ENCODE results near the gene RASL11B. TPM values are rescaled to one million over a fixed set of nuclear protein-coding genes. Genes with fewer than 3 reads are reported as not detected.
A peak's percentile ranks its signal among the peaks of the same experiment; 100 is the strongest.

Gene RASL11B
- total RNA-seq, 1 experiment from 2014 or later, result 26.6 TPM

DNA sequence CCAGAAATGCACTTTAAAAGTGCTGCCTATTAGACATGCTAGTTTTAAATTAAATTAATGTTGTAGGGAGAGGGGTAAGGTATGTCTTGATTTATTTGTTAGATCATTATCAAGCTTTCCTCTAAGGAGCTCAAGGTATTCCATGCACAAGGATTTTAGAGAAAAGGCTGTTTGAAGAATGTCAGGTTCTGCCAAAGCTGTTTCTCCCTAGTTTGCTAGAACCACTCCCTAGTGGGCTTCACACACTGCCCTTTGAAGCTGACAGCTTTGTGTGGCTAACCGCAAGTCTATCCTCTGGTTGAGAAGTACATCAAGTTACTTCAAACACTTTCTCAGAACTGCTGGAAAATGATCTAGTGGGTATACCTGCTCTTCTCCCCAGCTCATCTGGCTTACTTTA, 32.3 kb downstream of the RASL11B start:
- H3K36me3 ChIP-seq, result no peaks in the 10 kb centered on the region
- no peak overlapping the region for H3K4me3 ChIP-seq
- H3K27ac ChIP-seq, result no peak overlapping the region
- no peaks in the 10 kb centered on the region for H3K4me1 ChIP-seq
- H3K27me3 ChIP-seq, result no peaks in the 10 kb centered on the region
- no peak for DNase-seq
- peaks cover 13% of the 10 kb centered on the region; the same call in 1 of the 2 replicates for H3K9me3 ChIP-seq (replicated peaks)

DNA sequence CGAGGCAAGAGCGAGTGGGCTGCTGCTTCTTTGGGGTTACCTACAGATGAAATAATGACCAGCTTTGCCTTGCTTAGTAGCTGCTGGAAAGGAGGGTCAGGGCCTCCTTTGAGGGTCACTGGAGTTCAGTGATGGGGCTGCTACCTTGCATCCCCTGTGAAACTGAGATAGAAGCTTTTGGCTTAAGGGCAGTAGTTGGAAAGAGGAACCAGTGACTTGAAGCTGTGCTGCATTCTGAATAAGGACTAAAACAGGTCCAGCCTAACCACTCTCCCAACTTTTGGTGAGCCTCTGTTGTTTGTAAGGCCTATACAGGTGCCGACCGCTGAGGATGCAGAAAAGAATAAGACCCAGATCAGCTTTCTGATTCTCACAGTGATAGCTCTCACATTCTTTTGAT, 41.2 kb downstream of the RASL11B start:
- no peak overlapping the region for H3K4me3 ChIP-seq
- H3K27me3 ChIP-seq, result no peaks in the 10 kb centered on the region
- H3K27ac ChIP-seq, result no peak overlapping the region
- H3K9me3 ChIP-seq (replicated peaks), result peaks cover 3% of the 10 kb centered on the region; the same call in 1 of the 2 replicates
- no peak for DNase-seq
- no peaks in the 10 kb centered on the region for H3K36me3 ChIP-seq
- peaks cover 1% of the 10 kb centered on the region for H3K4me1 ChIP-seq

DNA sequence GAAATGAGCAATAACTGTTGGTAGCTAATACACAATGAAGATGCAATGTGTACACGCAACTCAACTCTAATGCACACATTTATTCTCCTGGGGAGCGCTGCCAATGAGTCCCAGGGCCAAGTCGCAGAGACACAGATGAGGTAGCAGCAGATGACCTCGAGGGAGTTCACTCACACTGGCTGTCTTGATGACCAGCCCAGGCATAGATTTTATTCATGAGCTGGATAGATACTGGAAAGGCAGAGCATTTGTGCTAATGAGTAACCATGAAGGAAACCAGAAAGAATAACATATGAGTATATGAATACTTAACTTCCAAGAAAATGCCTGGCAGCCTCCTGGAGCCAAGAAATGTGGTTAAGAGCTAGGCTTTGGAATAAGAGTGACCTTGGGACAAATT, 42.3 kb downstream of the RASL11B start:
- H3K36me3 ChIP-seq, result no peaks in the 10 kb centered on the region
- H3K4me3 ChIP-seq, result no peak overlapping the region
- H3K4me1 ChIP-seq, result peaks cover 8% of the 10 kb centered on the region
- no peak for DNase-seq
- no peaks in the 10 kb centered on the region for H3K9me3 ChIP-seq (replicated peaks)
- no peaks in the 10 kb centered on the region for H3K27me3 ChIP-seq
- no peak overlapping the region for H3K27ac ChIP-seq

DNA sequence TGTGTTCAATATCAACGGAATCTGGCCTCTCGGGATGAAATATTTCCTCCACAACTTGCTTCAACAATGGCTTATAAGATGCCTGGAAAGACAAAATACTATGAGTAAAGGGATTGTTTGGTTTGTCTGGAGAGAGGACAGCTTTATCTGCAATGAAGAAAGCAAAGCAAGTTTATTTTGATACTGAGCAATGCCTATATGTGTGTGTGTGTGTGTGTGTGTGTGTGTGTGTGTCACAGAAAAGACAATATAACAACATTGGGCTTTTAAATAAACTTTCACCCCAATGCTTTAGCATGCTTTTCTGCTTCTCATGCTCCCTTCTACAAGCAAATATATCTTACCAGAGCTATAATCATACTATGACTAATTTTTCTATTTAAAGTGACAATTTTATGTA, 45.4 kb downstream of the RASL11B start:
- no peaks in the 10 kb centered on the region for H3K36me3 ChIP-seq
- H3K4me3 ChIP-seq, result no peak overlapping the region
- no peak overlapping the region for H3K27ac ChIP-seq
- peaks cover 8% of the 10 kb centered on the region for H3K4me1 ChIP-seq
- DNase-seq, result no peak
- H3K9me3 ChIP-seq (replicated peaks), result no peaks in the 10 kb centered on the region
- H3K27me3 ChIP-seq, result no peaks in the 10 kb centered on the region

DNA sequence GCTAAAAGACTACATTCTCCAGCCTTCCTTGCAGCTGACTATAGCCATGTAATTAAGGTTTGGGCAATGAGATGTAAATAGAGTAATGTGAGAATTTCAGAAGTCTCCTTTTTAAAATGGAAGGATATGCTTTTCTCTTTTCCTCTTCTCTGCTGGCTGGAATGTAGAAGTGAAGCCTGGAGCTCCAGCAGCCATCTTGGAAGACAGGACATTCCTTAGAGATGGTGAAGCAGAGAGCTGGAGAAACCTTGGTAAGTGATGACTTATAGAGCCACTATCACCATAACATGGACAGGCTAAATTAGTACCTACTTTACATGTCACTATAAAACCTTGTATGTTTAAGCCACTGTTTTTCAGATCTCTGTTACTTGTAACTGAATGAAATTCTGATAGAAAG, 48.0 kb downstream of the RASL11B start:
- no peak for DNase-seq
- Histone ChIP-seq H3K4me1 (peaks cover 8% of the 10 kb centered on the region), H3K27ac (no peak overlapping the region), H3K27me3 (no peaks in the 10 kb centered on the region), H3K36me3 (no peaks in the 10 kb centered on the region), H3K9me3 (replicated peaks) (no peaks in the 10 kb centered on the region), H3K4me3 (no peak overlapping the region)

DNA sequence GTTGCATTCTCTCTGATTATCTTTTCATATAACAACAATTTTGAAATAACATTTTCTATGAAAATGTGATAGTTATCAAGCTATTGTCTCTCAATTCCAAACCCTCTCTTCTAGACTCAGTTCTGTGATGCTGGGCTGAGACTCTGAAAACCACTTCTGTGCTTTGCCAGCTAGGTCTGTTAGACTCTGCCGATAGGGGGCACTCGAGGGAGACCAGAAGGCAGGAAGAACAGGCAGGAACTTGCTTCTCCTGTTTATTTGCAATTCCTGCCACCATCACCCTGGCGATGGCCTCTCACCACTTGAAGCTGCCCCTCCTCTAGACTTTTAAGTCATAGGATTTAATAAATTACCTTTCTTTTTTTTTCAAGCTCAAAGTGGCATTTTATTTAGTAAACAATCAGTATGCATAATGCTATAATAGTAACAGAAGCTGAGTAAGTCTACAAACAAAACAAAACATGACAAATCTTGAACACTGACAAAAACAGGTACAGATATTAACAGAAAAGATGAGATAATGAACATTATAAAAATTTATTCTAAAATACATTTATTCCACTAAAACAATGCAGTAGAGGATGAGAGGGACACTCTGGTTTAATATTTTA, 49.7 kb downstream of the RASL11B start:
- peak; percentile 86 to 88 for DNase-seq

DNA sequence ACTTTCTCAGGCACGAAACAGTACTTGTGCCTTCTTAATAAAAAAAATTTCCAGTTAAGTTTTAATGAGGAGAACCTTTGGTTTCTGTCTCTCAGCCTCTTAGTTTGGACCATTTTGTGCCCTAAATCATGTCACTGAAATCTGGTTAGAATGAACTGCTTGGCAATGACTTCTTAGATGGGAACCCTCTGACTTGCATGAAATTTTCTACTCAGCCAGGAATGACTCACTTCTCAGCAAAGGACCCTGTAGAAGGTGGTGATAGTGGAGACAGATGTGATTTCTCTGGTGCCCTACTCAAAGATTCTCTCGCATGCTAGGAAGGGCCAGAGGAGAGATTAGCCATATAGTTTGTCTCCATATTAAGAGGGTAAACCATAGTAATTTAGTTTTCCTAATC, 50.5 kb downstream of the RASL11B start:
- Histone ChIP-seq H3K9me3 (replicated peaks) (no peaks in the 10 kb centered on the region), H3K27ac (no peak overlapping the region)

More for the DNA sequence above, 49.7 kb downstream of the RASL11B start:
- Histone ChIP-seq H3K4me1 (peaks cover 8% of the 10 kb centered on the region), H3K9me3 (replicated peaks) (no peaks in the 10 kb centered on the region), H3K4me3 (no peak overlapping the region), H3K27me3 (no peaks in the 10 kb centered on the region), H3K36me3 (no peaks in the 10 kb centered on the region), H3K27ac (no peak overlapping the region)

DNA sequence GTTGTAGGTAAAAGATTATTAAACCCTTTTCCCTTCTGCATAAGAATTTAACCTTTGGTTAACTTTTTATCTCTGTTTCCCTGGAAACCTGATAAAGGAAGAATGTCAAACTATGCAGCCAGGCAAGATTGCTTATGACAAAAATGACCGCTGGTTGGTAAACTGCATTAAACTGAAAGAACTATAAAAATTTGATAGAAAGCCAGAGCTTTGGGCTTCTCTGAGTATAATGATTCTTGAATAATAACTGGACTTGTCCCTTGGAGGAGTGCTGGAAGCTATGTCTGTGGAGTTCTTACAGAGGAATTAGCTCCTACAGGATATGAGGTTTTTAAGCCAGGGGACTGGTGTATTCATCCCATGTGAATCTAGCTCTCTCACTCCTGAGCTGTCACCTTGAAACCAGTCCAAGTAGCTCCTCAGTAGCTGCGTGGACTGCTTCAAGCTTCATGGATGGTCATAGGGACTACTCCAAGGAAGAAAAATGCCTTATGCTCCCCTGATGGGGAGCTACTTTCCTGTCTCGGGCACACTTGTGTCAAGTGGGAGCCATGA, 52.0 kb downstream of the RASL11B start:
- no peaks in the 10 kb centered on the region for H3K36me3 ChIP-seq
- H3K27ac ChIP-seq, result no peak overlapping the region
- no peaks in the 10 kb centered on the region for H3K27me3 ChIP-seq
- H3K4me1 ChIP-seq, result no peaks in the 10 kb centered on the region
- DNase-seq, result no peak
- H3K9me3 ChIP-seq (replicated peaks), result no peaks in the 10 kb centered on the region
- no peak overlapping the region for H3K4me3 ChIP-seq

More for the DNA sequence above, 50.5 kb downstream of the RASL11B start:
- peaks cover 8% of the 10 kb centered on the region for H3K4me1 ChIP-seq
- no peak overlapping the region for H3K4me3 ChIP-seq
- DNase-seq, result no peak
- no peaks in the 10 kb centered on the region for H3K27me3 ChIP-seq
- no peaks in the 10 kb centered on the region for H3K36me3 ChIP-seq

DNA sequence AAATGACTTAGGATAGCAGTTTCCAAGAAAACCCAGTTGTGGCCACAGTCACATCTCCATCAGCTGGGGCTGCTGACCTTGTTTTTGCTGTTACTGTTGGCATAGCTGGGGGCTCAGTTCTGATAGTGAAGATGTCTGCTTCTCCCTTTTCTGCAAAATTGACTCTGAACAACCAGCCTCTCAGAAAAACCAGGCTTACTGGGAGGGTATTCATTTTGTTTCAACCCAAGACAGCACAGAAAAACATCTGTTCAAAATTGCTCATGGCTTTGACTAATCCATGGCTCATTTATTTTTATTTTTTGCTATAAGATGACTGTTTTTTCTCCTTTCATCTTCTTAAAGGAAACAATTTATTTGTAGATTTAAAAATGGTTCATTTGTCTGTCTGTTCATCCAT, 53.1 kb downstream of the RASL11B start:
- Histone ChIP-seq H3K27me3 (no peaks in the 10 kb centered on the region), H3K4me3 (no peak overlapping the region), H3K9me3 (replicated peaks) (no peaks in the 10 kb centered on the region), H3K27ac (no peak overlapping the region), H3K36me3 (no peaks in the 10 kb centered on the region), H3K4me1 (no peaks in the 10 kb centered on the region)
- DNase-seq, result no peak

DNA sequence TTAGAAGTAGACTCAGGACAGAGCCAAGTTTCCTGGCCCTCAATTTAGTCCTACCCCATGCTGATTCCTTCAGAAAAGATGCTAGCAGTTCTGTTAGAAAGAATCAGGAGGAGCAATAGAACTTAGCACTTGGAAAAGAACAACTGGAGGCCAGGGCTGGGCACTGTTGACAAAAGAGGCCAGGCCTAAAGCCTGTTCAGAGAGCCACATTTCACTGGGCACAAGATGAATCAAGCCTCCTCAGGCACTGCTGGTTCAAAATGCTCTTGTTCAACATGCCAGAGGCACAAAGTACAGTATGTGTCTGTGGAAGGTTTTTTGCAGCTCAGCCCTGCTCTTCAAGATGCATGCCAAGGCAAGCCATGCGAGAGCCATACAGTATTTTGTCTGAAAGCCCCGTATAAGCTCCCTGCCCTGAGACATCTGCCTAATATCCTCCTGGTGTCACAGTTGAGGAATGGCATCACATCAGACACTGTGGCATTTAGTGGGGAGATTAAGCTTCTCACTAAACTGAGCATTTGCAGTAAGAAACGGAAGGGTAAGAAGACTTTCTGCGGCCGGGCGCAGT, 53.7 kb downstream of the RASL11B start:
- Histone ChIP-seq H3K27ac (no peak overlapping the region), H3K9me3 (replicated peaks) (no peaks in the 10 kb centered on the region), H3K4me1 (no peaks in the 10 kb centered on the region), H3K36me3 (no peaks in the 10 kb centered on the region), H3K4me3 (no peak overlapping the region), H3K27me3 (no peaks in the 10 kb centered on the region)
- no peak for DNase-seq

Other genes starting within 250 kb of the RASL11B start
- 47.1 and 49.0 TPM in 2 replicates for gene USP46, start 203.0 kb upstream of the RASL11B start, total RNA-seq (2014; rRNA removed; shearing (Covaris generic))
- 0.04 TPM in 1 of 2 replicates, not detected in the other for gene ERVMER34-1, start 110.9 kb upstream of the RASL11B start, total RNA-seq (2014; rRNA removed; shearing (Covaris generic))

Measured in SJCRH30 (cell line).